Measurements from ENCODE around the gene ACSBG1.
"Not testable (repeated sequence)": the region's sequence is repeated elsewhere in the genome, so short reads cannot be mapped to it uniquely, and the experiment has no call there.

ACSBG1 gene

DNA sequence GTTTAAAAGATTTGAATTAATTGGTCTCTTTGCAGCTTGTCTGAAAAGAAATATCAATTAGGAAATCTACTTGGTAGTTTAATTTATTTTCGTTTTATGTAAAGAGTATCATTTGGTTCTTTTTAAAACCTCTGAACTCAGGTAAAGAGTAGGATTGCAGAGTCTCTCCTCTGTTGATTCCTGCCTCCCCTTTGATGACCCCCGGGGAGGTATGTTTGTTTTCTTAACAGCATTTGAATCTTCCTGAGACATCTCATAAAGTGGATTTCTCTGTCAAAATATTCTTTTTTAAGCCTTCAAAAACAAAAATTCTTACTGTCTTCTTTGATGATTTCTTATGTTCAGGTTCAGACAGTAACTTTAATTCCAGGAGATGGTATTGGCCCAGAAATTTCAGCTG, 77.2 kb downstream of the ACSBG1 start:
- Histone ChIP-seq H3K36me3 (ENCODE audit: control insufficient read depth, insufficient read depth, low read length) (peaks cover 19% of the 10 kb centered on the region), H3K27me3 (ENCODE audit: control insufficient read depth, insufficient read depth, low read length) (no peaks in the 10 kb centered on the region), H3K4me3 (ENCODE audit: low read depth, low read length) (0 out of 2 replicates have a peak overlapping the region, but pooled peaks have one; percentile 10), H3K9ac (ENCODE audit: low read length) (no peak overlapping the region), H3K9me3 (ENCODE audit: control insufficient read depth, insufficient read depth, low read depth, low read length) (no peaks in the 10 kb centered on the region), H3K4me1 (ENCODE audit: control insufficient read depth, insufficient read depth, low read length) (peaks cover 24% of the 10 kb centered on the region), H3K27ac (ENCODE audit: low read depth, low read length) (peak overlapping the region; percentile 72)

DNA sequence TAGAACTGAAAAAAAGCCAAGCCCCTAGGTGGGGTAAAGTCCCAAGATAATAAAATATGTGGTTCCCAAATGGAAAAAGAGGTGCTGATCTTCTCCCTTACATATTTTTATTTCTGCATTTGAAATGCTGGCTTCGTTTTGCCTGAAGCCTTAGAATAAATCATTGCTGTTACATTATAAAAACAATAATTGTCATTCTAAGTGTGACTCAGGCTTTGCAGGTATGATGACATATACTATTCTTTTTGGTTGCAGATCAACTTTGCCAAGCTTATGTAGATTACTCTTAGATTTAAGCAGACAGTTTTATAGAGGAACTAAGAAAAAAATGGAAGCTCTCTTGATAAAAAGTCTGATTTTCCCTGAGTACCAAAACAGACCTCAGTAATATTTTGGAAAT, 77.7 kb downstream of the ACSBG1 start:
- peak overlapping the region; percentile 72 for H3K27ac ChIP-seq (ENCODE audit: low read depth, low read length)
- no peak overlapping the region for H3K9ac ChIP-seq (ENCODE audit: low read length)
- H3K27me3 ChIP-seq (ENCODE audit: control insufficient read depth, insufficient read depth, low read length), result no peaks in the 10 kb centered on the region

GRCh38 chr15:78155355-78155939, 78.9 kb downstream of the ACSBG1 start:
- Histone ChIP-seq H3K27me3 (ENCODE audit: control insufficient read depth, insufficient read depth, low read length) (no peaks in the 10 kb centered on the region), H3K4me3 (ENCODE audit: low read depth, low read length) (no peak overlapping the region), H3K9ac (ENCODE audit: low read length) (no peak overlapping the region), H3K36me3 (ENCODE audit: control insufficient read depth, insufficient read depth, low read length) (peaks cover 5% of the 10 kb centered on the region), H3K9me3 (ENCODE audit: control insufficient read depth, insufficient read depth, low read depth, low read length) (no peaks in the 10 kb centered on the region), H3K27ac (ENCODE audit: low read depth, low read length) (0 out of 2 replicates have a peak overlapping the region, but pooled peaks have one; percentile 7), H3K4me1 (ENCODE audit: control insufficient read depth, insufficient read depth, low read length) (peaks cover 30% of the 10 kb centered on the region)

More for the DNA sequence above, 77.7 kb downstream of the ACSBG1 start:
- Histone ChIP-seq H3K4me3 (ENCODE audit: low read depth, low read length) (0 out of 2 replicates have a peak overlapping the region, but pooled peaks have one; percentile 10), H3K9me3 (ENCODE audit: control insufficient read depth, insufficient read depth, low read depth, low read length) (no peaks in the 10 kb centered on the region), H3K4me1 (ENCODE audit: control insufficient read depth, insufficient read depth, low read length) (peaks cover 24% of the 10 kb centered on the region), H3K36me3 (ENCODE audit: control insufficient read depth, insufficient read depth, low read length) (peaks cover 13% of the 10 kb centered on the region)

- Histone ChIP-seq H3K4me3 (ENCODE audit: low read depth, low read length) (no peak overlapping the region), H3K9ac (ENCODE audit: low read length) (no peak overlapping the region), H3K27me3 (ENCODE audit: control insufficient read depth, insufficient read depth, low read length) (no peaks in the 10 kb centered on the region), H3K4me1 (ENCODE audit: control insufficient read depth, insufficient read depth, low read length) (peaks cover 35% of the 10 kb centered on the region), H3K36me3 (ENCODE audit: control insufficient read depth, insufficient read depth, low read length) (peaks cover 2% of the 10 kb centered on the region), H3K27ac (ENCODE audit: low read depth, low read length) (no peak overlapping the region), H3K9me3 (ENCODE audit: control insufficient read depth, insufficient read depth, low read depth, low read length) (no peaks in the 10 kb centered on the region)
Measured at GRCh38 chr15:78154955-78155354, 79.4 kb downstream of the ACSBG1 start.

DNA sequence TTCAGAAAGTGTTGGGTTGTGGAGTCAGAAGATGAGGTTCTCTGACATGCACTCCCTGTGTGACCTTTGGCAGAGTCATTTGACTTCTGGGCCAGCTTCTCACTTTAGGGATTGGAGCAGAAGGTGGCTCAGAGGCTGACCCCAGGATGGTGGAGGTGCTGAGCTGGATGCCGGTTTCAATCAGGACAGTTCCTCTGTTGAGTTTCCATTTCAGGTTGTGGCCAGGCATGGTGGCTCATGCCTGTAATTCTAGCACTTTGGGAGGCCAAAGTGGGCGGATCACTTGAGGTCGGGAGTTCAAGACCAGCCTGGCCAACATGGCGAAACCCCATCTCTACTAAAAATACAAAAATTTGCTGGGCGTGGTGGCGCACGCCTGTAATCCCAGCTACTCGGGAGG, 83.3 kb downstream of the ACSBG1 start:
- not testable (repeated sequence) for H3K9ac ChIP-seq (ENCODE audit: low read length); H3K36me3 ChIP-seq (ENCODE audit: control insufficient read depth, insufficient read depth, low read length); H3K9me3 ChIP-seq (ENCODE audit: control insufficient read depth, insufficient read depth, low read depth, low read length); H3K27ac ChIP-seq (ENCODE audit: low read depth, low read length); H3K27me3 ChIP-seq (ENCODE audit: control insufficient read depth, insufficient read depth, low read length)
- H3K4me3 ChIP-seq (ENCODE audit: low read depth, low read length), result peak overlapping the region; percentile 8; the same call in 1 of the 2 replicates
- H3K4me1 ChIP-seq (ENCODE audit: control insufficient read depth, insufficient read depth, low read length), result peaks cover 19% of the 10 kb centered on the region

DNA sequence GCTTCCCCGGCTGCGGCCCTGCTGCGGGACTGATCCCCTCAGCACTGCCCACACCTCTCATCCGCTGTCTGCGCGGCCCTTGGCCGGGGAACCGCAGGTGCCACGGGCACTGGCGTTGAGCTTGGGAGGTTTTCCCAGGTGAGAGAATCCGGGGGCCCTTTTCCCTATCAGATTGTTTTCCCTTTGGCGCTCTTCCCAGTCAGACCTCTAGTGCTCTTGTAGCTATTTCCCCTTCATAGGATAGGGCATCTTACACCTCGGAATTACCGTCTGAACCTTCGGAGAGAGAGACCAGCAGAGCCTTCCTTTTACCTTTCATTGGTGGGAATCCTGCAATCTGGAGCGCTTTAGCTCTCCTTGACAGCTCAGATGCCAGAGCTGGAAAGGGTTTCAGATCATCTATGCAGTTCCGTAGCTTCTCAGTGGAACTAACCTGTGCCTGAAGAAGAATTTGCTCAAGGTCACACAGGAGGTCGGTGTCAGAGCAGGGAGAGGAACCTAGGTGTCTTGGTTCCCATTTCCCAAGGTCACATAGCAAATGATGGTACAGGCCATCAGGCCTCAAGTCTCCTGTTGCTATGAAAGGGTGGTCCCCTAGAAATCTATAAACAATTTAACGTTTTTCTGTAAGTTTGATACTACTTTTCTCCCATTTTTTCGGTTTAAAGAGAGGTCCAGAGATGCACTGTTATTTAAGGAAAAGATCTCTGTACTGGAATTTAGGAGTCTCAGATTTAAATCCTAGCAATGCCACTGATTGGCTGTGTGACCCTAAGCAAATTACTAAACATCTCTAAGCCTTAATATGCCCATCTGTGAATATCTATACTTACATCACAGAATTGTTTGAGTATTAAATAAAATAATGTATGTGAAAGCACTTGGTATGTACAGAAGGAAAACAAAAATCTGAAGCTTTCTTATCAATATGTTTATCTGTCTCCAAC, 84.3 kb downstream of the ACSBG1 start:
- H3K27me3 ChIP-seq (ENCODE audit: control insufficient read depth, insufficient read depth, low read length), result no peaks in the 10 kb centered on the region
- H3K36me3 ChIP-seq (ENCODE audit: control insufficient read depth, insufficient read depth, low read length), result no peaks in the 10 kb centered on the region
- H3K9me3 ChIP-seq (ENCODE audit: control insufficient read depth, insufficient read depth, low read depth, low read length), result no peaks in the 10 kb centered on the region
- peak overlapping the region; percentile 87 for H3K4me3 ChIP-seq (ENCODE audit: low read depth, low read length)
- peak overlapping the region; percentile 59 for H3K9ac ChIP-seq (ENCODE audit: low read length)
- no peak overlapping the region for H3K27ac ChIP-seq (ENCODE audit: low read depth, low read length)
- H3K4me1 ChIP-seq (ENCODE audit: control insufficient read depth, insufficient read depth, low read length), result peaks cover 13% of the 10 kb centered on the region

DNA sequence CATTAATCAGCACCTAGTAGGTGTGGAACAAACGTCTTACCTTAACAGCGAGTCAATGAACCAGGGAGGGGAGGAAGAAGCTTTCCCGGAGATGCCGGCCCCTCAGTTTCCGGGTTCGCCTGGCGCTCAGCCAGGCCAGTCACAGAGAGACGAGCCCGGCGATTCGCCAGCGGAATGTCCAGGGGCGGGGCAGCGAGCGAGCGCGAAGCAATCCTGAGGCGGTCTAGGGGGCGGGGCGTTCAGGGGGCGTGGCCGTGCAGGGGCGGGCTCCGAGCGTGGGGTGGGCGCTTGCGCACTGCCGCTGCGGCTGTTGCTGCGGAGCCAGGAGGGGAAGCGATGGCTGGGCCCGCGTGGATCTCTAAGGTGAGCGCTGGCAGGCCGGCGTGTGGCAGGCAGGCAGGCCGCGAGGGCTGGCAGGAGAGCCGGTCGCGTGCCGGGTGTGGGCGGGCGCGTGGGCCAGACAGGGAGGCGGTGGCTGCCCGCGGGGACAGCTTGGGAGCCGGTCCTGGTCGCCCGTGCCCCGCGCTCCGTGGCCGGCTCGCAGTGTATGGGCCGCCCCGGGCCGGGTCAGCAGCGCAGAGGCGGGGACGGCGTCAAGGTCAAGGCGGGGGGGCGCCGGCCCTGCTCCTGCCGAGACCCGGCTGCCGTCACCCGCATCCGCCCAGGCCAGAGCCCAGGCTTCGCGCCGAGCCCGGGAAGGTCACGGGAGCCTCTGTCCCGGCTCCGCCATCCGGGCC, 85.1 kb downstream of the ACSBG1 start, which contains the start of gene IDH3A:
TSS of gene IDH3A (plus strand) at position 295 of the 737 bp plus-strand sequence. CDS start at position 337, 42 bp downstream.
- no peaks in the 10 kb centered on the region for H3K27me3 ChIP-seq (ENCODE audit: control insufficient read depth, insufficient read depth, low read length)
- peak within 1 kb of the TSS; percentile 87 for H3K4me3 ChIP-seq (ENCODE audit: low read depth, low read length)
- peak within 1 kb of the TSS; percentile 59 for H3K9ac ChIP-seq (ENCODE audit: low read length)
- peaks cover 13% of the 10 kb centered on the region for H3K4me1 ChIP-seq (ENCODE audit: control insufficient read depth, insufficient read depth, low read length)
- no peak within 1 kb of the TSS for H3K27ac ChIP-seq (ENCODE audit: low read depth, low read length)
- H3K36me3 ChIP-seq (ENCODE audit: control insufficient read depth, insufficient read depth, low read length), result no peaks in the 10 kb centered on the region
- no peaks in the 10 kb centered on the region for H3K9me3 ChIP-seq (ENCODE audit: control insufficient read depth, insufficient read depth, low read depth, low read length)

DNA sequence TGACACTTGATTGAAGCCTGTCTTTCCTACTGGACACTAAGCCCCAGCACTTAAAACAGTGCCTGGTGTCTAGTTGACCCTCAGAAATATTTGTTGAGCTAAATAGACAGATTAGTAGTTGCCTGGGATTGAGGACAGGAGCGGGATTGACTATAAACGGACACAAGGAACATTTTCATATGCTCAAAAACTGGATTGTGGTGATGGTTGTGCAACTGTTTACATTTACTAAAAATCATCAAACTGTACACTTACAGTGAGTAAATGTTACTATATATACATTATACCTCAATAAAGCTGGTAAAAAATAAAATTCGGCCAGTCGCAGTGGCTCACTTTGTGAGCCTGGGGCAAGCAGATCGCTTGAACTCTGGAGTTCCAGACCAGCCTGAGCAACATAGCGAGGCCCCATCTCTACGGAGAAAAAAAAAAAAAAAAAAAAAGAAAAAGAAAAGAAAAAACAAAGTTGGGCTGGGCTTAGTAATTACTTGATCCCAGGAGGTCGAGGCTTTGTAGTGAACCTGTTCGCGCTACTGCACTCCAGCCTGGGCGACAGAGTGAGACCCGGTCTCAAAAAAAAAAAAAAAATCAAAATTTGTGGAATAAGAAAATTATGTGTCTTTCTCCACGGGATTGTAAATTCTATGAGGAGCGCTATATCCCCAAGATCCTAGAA, 85.8 kb downstream of the ACSBG1 start:
- no peaks in the 10 kb centered on the region for H3K9me3 ChIP-seq (ENCODE audit: control insufficient read depth, insufficient read depth, low read depth, low read length)
- H3K9ac ChIP-seq (ENCODE audit: low read length), result peak overlapping the region; percentile 47
- H3K36me3 ChIP-seq (ENCODE audit: control insufficient read depth, insufficient read depth, low read length), result no peaks in the 10 kb centered on the region
- H3K4me3 ChIP-seq (ENCODE audit: low read depth, low read length), result peak overlapping the region; percentile 87
- H3K27ac ChIP-seq (ENCODE audit: low read depth, low read length), result no peak overlapping the region
- peaks cover 13% of the 10 kb centered on the region for H3K4me1 ChIP-seq (ENCODE audit: control insufficient read depth, insufficient read depth, low read length)
- H3K27me3 ChIP-seq (ENCODE audit: control insufficient read depth, insufficient read depth, low read length), result no peaks in the 10 kb centered on the region

DNA sequence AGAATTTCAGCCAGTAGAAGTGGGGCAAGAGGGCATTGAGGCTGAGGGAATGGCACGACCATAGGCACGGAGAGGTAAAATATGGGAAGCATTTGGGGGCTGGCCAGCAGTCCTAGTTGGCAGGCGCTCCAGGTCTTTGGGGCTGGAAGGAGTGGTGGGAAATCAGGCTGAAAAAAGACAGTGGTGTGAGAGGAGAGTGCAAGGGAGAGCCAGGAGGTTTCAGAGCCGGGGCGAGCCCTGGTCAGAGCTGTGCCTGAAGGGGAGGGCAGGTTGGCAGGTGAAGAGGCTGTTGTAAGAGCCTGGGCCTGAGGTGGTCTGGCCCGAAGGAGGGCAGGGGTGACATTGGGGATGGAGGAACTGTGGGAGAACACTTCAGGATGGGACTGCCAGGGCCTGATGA, 86.8 kb downstream of the ACSBG1 start:
- H3K4me1 ChIP-seq (ENCODE audit: control insufficient read depth, insufficient read depth, low read length), result peaks cover 13% of the 10 kb centered on the region
- no peaks in the 10 kb centered on the region for H3K27me3 ChIP-seq (ENCODE audit: control insufficient read depth, insufficient read depth, low read length)
- no peak overlapping the region for H3K27ac ChIP-seq (ENCODE audit: low read depth, low read length)
- no peak overlapping the region for H3K4me3 ChIP-seq (ENCODE audit: low read depth, low read length)
- H3K9ac ChIP-seq (ENCODE audit: low read length), result no peak overlapping the region
- no peaks in the 10 kb centered on the region for H3K36me3 ChIP-seq (ENCODE audit: control insufficient read depth, insufficient read depth, low read length)
- H3K9me3 ChIP-seq (ENCODE audit: control insufficient read depth, insufficient read depth, low read depth, low read length), result no peaks in the 10 kb centered on the region

DNA sequence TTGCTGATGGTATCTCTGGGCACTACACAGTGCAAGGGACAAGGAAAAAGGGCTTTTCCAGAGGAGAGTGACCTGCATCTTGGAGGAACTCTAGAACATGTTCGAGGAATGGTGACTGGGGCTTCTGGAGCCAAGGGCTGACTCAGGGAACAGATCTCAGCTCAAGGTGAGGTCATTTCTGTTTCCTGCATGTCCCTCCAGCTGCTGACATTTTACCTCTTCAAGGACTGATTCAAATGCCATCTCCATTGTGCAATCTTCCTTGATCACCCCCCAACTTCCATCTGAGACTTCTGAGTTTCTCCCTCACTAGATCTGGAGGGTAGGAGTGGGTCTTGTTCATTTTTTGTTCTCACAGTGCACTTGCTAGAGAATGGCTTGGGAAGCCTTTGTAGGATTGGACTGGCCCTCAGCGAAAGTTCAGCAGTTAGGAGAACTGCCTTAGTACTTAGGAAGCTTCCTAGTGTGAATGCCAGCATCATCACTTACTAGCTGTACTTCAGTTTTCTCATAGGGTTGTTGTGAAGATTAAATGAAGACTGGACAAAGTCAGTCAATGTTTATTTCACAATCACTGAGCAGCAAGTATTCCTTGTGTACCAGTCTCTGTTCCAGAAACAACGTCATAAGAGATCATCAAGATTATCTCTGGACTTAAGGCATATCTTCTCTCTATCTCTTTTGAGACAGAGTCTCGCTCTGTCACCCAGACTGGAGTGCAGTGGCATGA, 87.8 kb downstream of the ACSBG1 start:
- Histone ChIP-seq H3K27me3 (ENCODE audit: control insufficient read depth, insufficient read depth, low read length) (no peaks in the 10 kb centered on the region), H3K9ac (ENCODE audit: low read length) (no peak overlapping the region), H3K36me3 (ENCODE audit: control insufficient read depth, insufficient read depth, low read length) (no peaks in the 10 kb centered on the region), H3K9me3 (ENCODE audit: control insufficient read depth, insufficient read depth, low read depth, low read length) (no peaks in the 10 kb centered on the region), H3K4me1 (ENCODE audit: control insufficient read depth, insufficient read depth, low read length) (peaks cover 13% of the 10 kb centered on the region), H3K27ac (ENCODE audit: low read depth, low read length) (no peak overlapping the region), H3K4me3 (ENCODE audit: low read depth, low read length) (no peak overlapping the region)

Data from HUES6 (cell line).